OCI-LY1 (cell line): ENCODE data around the gene KRTAP10-4.
"Not testable (repeated sequence)": the region's sequence is repeated elsewhere in the genome, so short reads cannot be mapped to it uniquely, and the experiment has no call there.

Experiments used
- H2AFZ ChIP-seq: fragments of 200-600 bp; sonication (generic), shearing (Covaris generic); 2 replicates; pipeline ENCODE4 v1.6.0; 2014; ENCODE audit warnings: antibody characterized with exemption, mild to moderate bottlenecking, low read length
- H3F3A ChIP-seq: fragments of 200-600 bp; sonication (generic), shearing (Covaris generic); 2 replicates; pipeline ENCODE4 v1.6.0; 2014; ENCODE audit warnings: mild to moderate bottlenecking, antibody characterized with exemption, low read length, moderate library complexity; ENCODE audit not compliant: insufficient read depth
- H3K27ac ChIP-seq: fragments of 200-600 bp; sonication (generic); 2 replicates; pipeline ENCODE4 v1.5.1; 2014; ENCODE audit warnings: low read length, mixed run types, mild to moderate bottlenecking, low read depth; ENCODE audit not compliant: poor library complexity, severe bottlenecking
- H3K27me3 ChIP-seq: fragments of 200-600 bp; sonication (generic); 2 replicates; pipeline ENCODE4 v1.6.0; 2014; ENCODE audit warnings: antibody characterized with exemption, mild to moderate bottlenecking, low read length, moderate library complexity; ENCODE audit not compliant: insufficient read depth
- H3K36me3 ChIP-seq: fragments of 200-600 bp; sonication (generic); 2 replicates; pipeline ENCODE4 v1.6.1; 2014; ENCODE audit warnings: mild to moderate bottlenecking, antibody characterized with exemption, low read length, moderate library complexity, mixed read lengths; ENCODE audit not compliant: insufficient read depth
- H3K4me1 ChIP-seq: fragments of 200-600 bp; sonication (generic); 2 replicates; pipeline ENCODE4 v1.5.1; 2014; ENCODE audit warnings: mild to moderate bottlenecking, low read length, moderate library complexity; ENCODE audit not compliant: insufficient read depth, severe bottlenecking
- H3K4me2 ChIP-seq: fragments of 200-600 bp; sonication (generic), shearing (Covaris generic); 2 replicates; pipeline ENCODE4 v1.6.1; 2014; ENCODE audit warnings: low read length
- H3K4me3 ChIP-seq: fragments of 200-600 bp; sonication (generic); 2 replicates; pipeline ENCODE4 v1.5.1; 2014; ENCODE audit warnings: low read length, low read depth, mild to moderate bottlenecking, mixed read lengths; ENCODE audit not compliant: poor library complexity, severe bottlenecking
- H3K79me2 ChIP-seq: fragments of 200-600 bp; shearing (Covaris generic); 2 replicates; pipeline ENCODE4 v1.6.1; 2016; ENCODE audit warnings: mixed run types, low read length, mixed read lengths; ENCODE audit not compliant: insufficient read depth
- H3K9ac ChIP-seq: fragments of 200-600 bp; sonication (generic), shearing (Covaris generic); 2 replicates; pipeline ENCODE4 v1.6.1; 2014; ENCODE audit warnings: mild to moderate bottlenecking, low read length, mixed read lengths
- H3K9me2 ChIP-seq: fragments of 200-600 bp; sonication (generic), shearing (Covaris generic); 2 replicates; pipeline ENCODE4 v1.6.1; 2014; ENCODE audit warnings: low read depth, mild to moderate bottlenecking, low read length, mixed read lengths
- H3K9me3 ChIP-seq: fragments of 200-600 bp; shearing (Covaris generic); 2 replicates; pipeline ENCODE4 v1.6.1; 2014; ENCODE audit warnings: low read length, mixed read lengths
- H4K20me1 ChIP-seq: fragments of 200-600 bp; sonication (generic), shearing (Covaris generic); 2 replicates; pipeline ENCODE4 v1.6.0; 2016; ENCODE audit warnings: mild to moderate bottlenecking, low read length; ENCODE audit not compliant: insufficient read depth
- EZH2 ChIP-seq: fragments of 200-600 bp; sonication (generic), shearing (Covaris generic); IDR thresholded peaks from 2 replicates; pipeline ENCODE4 v1.8.0; 2017; ENCODE audit warnings: borderline replicate concordance, mixed run types, mild to moderate bottlenecking, antibody characterized with exemption, low read length, moderate library complexity, mixed read lengths
- TF ChIP-seq, protein P1 (sequence below): fragments of 200-600 bp; sonication (generic), shearing (Covaris generic); IDR thresholded peaks from 2 replicates; pipeline ENCODE4 v1.5.1; 2017; ENCODE audit warnings: mild to moderate bottlenecking, antibody characterized with exemption, low read length, moderate library complexity, mixed read lengths

The KRTAP10-4 gene, protein sequence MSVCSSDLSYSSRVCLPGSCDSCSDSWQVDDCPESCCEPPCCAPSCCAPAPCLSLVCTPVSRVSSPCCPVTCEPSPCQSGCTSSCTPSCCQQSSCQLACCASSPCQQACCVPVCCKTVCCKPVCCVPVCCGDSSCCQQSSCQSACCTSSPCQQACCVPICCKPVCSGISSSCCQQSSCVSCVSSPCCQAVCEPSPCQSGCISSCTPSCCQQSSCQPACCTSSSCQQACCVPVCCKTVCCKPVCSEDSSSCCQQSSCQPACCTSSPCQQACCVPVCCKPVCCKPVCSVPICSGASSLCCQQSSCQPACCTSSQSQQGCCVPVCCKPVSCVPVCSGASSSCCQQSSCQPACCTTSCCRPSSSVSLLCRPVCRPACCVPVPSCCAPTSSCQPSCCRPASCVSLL

DNA sequence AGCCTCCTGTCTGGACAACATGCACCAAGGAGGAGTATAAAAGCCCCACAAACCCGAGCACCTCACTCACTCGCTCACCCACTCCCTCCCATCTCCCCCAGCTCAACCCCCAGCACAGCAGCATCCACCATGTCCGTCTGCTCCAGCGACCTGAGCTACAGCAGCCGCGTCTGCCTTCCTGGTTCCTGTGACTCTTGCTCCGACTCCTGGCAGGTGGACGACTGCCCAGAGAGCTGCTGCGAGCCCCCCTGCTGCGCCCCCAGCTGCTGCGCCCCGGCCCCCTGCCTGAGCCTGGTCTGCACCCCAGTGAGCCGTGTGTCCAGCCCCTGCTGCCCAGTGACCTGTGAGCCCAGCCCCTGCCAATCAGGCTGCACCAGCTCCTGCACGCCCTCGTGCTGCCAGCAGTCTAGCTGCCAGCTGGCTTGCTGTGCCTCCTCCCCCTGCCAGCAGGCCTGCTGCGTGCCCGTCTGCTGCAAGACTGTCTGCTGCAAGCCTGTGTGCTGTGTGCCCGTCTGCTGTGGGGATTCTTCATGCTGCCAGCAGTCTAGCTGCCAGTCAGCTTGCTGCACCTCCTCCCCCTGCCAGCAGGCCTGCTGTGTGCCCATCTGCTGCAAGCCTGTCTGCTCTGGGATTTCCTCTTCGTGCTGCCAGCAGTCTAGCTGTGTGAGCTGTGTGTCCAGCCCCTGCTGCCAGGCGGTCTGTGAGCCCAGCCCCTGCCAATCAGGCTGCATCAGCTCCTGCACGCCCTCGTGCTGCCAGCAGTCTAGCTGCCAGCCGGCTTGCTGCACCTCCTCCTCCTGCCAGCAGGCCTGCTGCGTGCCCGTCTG, at the start of gene KRTAP10-4:
KRTAP10-4 (plus strand) TSS at position 100 of the 827 bp plus-strand sequence; CDS start at position 130, 30 bp downstream.
- not testable (repeated sequence) for H3K27me3 ChIP-seq, H3K4me3 ChIP-seq, H2AFZ ChIP-seq, H3K9ac ChIP-seq, H3F3A ChIP-seq, H3K9me3 ChIP-seq, H3K27ac ChIP-seq, H3K4me2 ChIP-seq, H4K20me1 ChIP-seq, H3K9me2 ChIP-seq, H3K79me2 ChIP-seq, H3K36me3 ChIP-seq, H3K4me1 ChIP-seq

DNA sequence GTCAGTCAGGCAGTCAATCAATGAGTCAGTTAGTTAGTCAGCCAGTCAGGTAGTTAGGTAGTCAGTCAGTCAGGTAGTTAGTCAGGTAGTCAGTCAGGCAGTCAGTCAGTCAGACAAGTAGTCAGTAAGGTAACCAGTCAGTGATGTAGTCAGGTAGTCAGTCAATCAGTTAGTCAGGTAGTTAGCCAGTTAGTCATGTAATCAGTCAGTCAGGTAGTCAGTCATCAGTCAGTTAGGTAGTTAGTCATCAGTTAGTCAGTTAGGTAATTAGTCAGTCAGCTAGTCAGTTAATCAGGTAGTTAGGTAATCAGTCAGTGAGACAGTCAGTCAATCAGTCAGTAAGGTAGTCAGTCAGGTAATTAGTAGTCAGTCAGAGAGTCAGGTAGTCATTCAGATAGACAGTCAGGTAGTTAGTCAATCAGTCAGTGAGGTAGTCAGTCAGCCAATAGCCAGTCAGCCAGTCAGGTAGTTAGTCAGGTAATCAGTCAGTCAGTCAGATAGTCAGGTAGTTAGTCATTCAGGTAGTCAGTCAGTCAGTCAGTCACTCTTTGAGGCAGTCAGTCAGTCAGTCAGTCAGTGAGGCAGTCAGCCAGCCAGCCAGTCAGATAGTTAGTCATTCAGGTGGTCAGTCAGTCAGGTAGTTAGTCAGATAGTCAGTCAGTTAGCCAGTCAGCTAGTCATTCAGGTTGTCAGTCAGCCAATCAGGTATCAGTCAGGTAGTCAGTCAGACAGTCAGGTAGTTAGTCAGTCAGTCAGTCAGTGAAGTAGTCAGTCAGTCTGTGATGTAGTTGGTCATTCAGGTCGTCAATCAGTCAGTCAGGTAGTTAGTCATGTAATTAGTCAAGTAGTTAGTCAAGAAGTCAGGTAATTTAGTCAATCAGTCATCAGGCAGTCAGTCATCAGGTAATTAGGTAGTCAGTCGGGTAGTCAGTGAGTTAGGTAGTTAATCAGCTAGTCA, 48.8 kb upstream of the KRTAP10-4 start:
- H3K36me3 ChIP-seq, result no peaks in the 10 kb centered on the region
- no peak overlapping the region for H3K4me2 ChIP-seq
- no peaks in the 10 kb centered on the region for H4K20me1 ChIP-seq
- H3K4me3 ChIP-seq, result no peak overlapping the region
- peaks cover 3% of the 10 kb centered on the region; the same call in 1 of the 2 replicates for H3K9me3 ChIP-seq
- H3K27me3 ChIP-seq, result no peaks in the 10 kb centered on the region
- TF ChIP-seq, protein P1, sequence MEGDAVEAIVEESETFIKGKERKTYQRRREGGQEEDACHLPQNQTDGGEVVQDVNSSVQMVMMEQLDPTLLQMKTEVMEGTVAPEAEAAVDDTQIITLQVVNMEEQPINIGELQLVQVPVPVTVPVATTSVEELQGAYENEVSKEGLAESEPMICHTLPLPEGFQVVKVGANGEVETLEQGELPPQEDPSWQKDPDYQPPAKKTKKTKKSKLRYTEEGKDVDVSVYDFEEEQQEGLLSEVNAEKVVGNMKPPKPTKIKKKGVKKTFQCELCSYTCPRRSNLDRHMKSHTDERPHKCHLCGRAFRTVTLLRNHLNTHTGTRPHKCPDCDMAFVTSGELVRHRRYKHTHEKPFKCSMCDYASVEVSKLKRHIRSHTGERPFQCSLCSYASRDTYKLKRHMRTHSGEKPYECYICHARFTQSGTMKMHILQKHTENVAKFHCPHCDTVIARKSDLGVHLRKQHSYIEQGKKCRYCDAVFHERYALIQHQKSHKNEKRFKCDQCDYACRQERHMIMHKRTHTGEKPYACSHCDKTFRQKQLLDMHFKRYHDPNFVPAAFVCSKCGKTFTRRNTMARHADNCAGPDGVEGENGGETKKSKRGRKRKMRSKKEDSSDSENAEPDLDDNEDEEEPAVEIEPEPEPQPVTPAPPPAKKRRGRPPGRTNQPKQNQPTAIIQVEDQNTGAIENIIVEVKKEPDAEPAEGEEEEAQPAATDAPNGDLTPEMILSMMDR, result no peak
- no peak for TF ChIP-seq EZH2
- H3F3A ChIP-seq, result no peaks in the 10 kb centered on the region
- no peak overlapping the region for H3K9ac ChIP-seq
- H2AFZ ChIP-seq, result no peak overlapping the region
- no peak overlapping the region for H3K27ac ChIP-seq
- no peaks in the 10 kb centered on the region for H3K4me1 ChIP-seq
- no peaks in the 10 kb centered on the region for H3K79me2 ChIP-seq
- no peaks in the 10 kb centered on the region for H3K9me2 ChIP-seq

DNA sequence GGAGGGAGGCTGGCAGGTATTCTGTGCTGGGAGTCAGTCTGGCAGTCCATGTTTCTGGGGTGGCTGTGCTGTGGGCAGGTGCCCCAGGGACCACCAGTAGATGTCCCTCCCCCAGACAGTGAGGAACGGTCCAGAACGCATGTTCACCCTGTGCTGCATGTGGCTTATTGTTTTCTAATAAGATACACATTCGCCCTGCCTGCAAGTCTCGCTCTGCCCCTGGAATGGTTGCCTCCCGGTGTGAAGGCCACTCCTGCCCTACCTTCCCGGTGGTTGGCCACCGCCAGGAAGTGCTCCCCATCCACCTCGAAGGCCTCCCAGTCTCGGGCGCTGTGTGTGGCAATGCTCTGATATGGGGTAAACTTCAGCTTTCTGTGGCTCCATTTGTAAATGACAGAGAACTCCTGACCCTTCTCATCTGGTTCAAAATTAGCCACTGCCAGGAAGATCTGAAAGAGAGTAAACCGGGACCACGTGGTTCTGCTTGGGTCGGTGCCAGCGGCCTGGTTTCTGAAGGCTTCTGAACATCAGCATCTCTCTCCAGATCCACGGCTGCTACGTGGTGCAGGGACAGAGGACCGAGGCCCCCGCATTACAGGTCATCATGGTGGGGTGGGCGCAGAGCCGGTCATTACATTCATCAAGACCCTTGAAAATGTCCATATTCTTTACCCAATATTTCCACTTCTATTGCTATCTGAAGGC, 48.0 kb upstream of the KRTAP10-4 start:
- Histone ChIP-seq H3F3A (no peaks in the 10 kb centered on the region), H3K9ac (no peak overlapping the region), H3K9me2 (no peaks in the 10 kb centered on the region), H2AFZ (no peak overlapping the region), H3K27me3 (no peaks in the 10 kb centered on the region), H3K79me2 (no peaks in the 10 kb centered on the region), H3K9me3 (peaks cover 3% of the 10 kb centered on the region; the same call in 1 of the 2 replicates), H3K27ac (no peak overlapping the region), H3K4me1 (no peaks in the 10 kb centered on the region), H3K4me3 (no peak overlapping the region), H3K36me3 (no peaks in the 10 kb centered on the region), H4K20me1 (no peaks in the 10 kb centered on the region), H3K4me2 (no peak overlapping the region)
- no peak for TF ChIP-seq EZH2
- TF ChIP-seq, protein P1, result no peak
